ENCODE results near the gene CDK17. TPM values are rescaled to one million over a fixed set of nuclear protein-coding genes. Genes with fewer than 3 reads are reported as not detected.

CDK17 gene
- total and polyA plus RNA-seq, 9 of the 15 experiments (the other 6 are each of a cell fraction or from before 2014, with no cell fraction given): 4.8 to 39.3 (median 21.6) TPM

DNA sequence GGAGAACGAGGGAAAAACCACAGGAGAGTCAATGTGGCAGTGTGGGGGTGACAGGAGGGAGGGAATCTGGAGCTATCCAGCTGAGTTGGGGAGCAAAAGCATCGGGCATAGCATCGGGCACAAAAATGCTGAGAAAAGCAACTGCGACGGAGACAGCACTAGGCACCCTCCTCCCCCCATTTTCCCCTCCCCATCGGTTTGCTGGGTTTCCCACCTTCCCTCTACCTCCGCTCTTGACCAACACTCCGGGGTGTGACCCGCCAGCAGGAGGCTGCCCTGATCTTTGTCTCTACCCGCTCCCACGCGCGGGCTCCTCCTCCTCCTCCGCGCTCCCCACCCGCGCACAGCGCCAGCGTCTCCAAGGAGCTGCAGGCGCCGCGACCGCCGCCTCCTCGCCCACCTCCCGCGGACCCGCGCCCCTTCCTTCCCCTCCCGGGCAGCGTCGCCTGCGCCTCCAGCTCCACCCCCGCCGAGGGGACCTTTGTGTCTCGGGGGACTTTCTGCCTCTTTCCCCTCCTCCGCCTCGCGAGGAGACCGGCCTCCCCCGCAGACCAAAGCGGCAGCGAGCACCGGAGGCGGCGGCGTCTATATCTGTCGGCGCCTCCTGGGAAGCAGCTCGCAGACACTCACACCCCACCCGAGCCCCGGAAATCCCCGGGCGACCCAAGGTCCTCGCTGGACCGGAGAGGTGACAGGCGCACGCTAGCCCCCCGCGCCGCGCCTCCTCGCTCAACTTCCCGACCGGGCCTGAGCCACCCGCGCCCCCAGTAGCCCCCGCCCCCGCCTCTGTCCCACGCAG, 920 bp downstream of the CDK17 start (continued):
- TF ChIP-seq ZBTB17 (CRISPR knock-in tag; IDR thresholded peaks at IDR 0.05) (no peak), ZSCAN29 (IDR thresholded peaks at IDR 0.05) (peak; percentile 22; the same call in 1 of the 2 replicates), EP400 (IDR thresholded peaks at IDR 0.05) (peak; percentile 54; the same call in 1 of the 2 replicates), ZSCAN32 (CRISPR knock-in tag; IDR thresholded peaks at IDR 0.05) (0 out of 2 replicates have a peak, but pooled peaks have one; percentile 12), HNRNPL (IDR thresholded peaks at IDR 0.05; ENCODE audit: low read depth, low read length) (no peak), ZNF274 (IDR thresholded peaks at IDR 0.05; ENCODE audit: borderline replicate concordance, low read depth, low read length) (no peak), SP1 (CRISPR knock-in tag; IDR thresholded peaks at IDR 0.05) (no peak), PYGO2 (tag; IDR thresholded peaks at IDR 0.05) (no peak), ZFPM2 (CRISPR knock-in tag; IDR thresholded peaks at IDR 0.05) (no peak), ZNF347 (CRISPR knock-in tag; IDR thresholded peaks at IDR 0.05; ENCODE audit: low read depth) (no peak), ZBTB7A (IDR thresholded peaks at IDR 0.05; ENCODE audit: borderline replicate concordance, control insufficient read depth, low read depth, low read length) (peak; percentile 91), BMI1 (IDR thresholded peaks at IDR 0.05; ENCODE audit: low read length) (no peak), POLR2AphosphoS2 (IDR thresholded peaks at IDR 0.05; ENCODE audit: low read length) (no peak), SNAPC5 (CRISPR knock-in tag; IDR thresholded peaks at IDR 0.05) (no peak)
- TF ChIP-seq, protein P1, sequence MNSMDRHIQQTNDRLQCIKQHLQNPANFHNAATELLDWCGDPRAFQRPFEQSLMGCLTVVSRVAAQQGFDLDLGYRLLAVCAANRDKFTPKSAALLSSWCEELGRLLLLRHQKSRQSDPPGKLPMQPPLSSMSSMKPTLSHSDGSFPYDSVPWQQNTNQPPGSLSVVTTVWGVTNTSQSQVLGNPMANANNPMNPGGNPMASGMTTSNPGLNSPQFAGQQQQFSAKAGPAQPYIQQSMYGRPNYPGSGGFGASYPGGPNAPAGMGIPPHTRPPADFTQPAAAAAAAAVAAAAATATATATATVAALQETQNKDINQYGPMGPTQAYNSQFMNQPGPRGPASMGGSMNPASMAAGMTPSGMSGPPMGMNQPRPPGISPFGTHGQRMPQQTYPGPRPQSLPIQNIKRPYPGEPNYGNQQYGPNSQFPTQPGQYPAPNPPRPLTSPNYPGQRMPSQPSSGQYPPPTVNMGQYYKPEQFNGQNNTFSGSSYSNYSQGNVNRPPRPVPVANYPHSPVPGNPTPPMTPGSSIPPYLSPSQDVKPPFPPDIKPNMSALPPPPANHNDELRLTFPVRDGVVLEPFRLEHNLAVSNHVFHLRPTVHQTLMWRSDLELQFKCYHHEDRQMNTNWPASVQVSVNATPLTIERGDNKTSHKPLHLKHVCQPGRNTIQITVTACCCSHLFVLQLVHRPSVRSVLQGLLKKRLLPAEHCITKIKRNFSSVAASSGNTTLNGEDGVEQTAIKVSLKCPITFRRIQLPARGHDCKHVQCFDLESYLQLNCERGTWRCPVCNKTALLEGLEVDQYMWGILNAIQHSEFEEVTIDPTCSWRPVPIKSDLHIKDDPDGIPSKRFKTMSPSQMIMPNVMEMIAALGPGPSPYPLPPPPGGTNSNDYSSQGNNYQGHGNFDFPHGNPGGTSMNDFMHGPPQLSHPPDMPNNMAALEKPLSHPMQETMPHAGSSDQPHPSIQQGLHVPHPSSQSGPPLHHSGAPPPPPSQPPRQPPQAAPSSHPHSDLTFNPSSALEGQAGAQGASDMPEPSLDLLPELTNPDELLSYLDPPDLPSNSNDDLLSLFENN (IDR thresholded peaks at IDR 0.05; ENCODE audit: low read depth in 2 of 2, low read length in 2 of 2): no peak
- TF ChIP-seq, protein P2, sequence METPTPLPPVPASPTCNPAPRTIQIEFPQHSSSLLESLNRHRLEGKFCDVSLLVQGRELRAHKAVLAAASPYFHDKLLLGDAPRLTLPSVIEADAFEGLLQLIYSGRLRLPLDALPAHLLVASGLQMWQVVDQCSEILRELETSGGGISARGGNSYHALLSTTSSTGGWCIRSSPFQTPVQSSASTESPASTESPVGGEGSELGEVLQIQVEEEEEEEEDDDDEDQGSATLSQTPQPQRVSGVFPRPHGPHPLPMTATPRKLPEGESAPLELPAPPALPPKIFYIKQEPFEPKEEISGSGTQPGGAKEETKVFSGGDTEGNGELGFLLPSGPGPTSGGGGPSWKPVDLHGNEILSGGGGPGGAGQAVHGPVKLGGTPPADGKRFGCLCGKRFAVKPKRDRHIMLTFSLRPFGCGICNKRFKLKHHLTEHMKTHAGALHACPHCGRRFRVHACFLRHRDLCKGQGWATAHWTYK (CRISPR knock-in tag; IDR thresholded peaks at IDR 0.05): peak; percentile 46; the same call in 1 of the 2 replicates
- TF ChIP-seq, protein P3, sequence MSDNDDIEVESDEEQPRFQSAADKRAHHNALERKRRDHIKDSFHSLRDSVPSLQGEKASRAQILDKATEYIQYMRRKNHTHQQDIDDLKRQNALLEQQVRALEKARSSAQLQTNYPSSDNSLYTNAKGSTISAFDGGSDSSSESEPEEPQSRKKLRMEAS (CRISPR knock-in tag; IDR thresholded peaks at IDR 0.05): no peak
- TF ChIP-seq, protein P4, sequence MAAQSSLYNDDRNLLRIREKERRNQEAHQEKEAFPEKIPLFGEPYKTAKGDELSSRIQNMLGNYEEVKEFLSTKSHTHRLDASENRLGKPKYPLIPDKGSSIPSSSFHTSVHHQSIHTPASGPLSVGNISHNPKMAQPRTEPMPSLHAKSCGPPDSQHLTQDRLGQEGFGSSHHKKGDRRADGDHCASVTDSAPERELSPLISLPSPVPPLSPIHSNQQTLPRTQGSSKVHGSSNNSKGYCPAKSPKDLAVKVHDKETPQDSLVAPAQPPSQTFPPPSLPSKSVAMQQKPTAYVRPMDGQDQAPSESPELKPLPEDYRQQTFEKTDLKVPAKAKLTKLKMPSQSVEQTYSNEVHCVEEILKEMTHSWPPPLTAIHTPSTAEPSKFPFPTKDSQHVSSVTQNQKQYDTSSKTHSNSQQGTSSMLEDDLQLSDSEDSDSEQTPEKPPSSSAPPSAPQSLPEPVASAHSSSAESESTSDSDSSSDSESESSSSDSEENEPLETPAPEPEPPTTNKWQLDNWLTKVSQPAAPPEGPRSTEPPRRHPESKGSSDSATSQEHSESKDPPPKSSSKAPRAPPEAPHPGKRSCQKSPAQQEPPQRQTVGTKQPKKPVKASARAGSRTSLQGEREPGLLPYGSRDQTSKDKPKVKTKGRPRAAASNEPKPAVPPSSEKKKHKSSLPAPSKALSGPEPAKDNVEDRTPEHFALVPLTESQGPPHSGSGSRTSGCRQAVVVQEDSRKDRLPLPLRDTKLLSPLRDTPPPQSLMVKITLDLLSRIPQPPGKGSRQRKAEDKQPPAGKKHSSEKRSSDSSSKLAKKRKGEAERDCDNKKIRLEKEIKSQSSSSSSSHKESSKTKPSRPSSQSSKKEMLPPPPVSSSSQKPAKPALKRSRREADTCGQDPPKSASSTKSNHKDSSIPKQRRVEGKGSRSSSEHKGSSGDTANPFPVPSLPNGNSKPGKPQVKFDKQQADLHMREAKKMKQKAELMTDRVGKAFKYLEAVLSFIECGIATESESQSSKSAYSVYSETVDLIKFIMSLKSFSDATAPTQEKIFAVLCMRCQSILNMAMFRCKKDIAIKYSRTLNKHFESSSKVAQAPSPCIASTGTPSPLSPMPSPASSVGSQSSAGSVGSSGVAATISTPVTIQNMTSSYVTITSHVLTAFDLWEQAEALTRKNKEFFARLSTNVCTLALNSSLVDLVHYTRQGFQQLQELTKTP (IDR thresholded peaks at IDR 0.05; ENCODE audit: low read depth in 1 of 2, partially characterized antibody in 2 of 2): no peak

Data from K562 (cell line).